Kidney tubule cell (primary cell): ENCODE data around the gene CDV3.

ENCODE experiments used
- DNase-seq: peaks from one replicate; pipeline ENCODE4 v3.0.0-alpha.2; 2018; ENCODE audit warnings: low spot score

Gene CDV3

DNA sequence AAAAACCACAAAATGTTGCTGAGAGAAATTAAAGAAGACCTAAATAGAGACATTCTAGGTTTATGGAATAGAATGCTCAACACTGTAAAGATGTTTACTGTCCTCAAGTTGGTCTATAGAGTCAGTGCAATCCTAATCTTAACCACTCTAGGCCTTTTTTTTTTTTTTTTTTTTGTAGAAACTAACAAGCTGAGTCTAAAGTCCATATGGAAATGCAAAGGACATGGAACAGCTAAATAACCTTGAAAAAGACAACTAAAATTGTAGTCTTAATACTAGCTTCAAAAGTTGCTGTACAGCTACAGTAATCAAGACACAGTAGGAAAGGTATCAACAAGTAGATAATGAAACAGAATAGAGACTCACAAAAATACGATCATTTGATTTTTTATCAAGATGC is 32.9 kb downstream of the CDV3 start:
- DNase-seq = no peak

DNA sequence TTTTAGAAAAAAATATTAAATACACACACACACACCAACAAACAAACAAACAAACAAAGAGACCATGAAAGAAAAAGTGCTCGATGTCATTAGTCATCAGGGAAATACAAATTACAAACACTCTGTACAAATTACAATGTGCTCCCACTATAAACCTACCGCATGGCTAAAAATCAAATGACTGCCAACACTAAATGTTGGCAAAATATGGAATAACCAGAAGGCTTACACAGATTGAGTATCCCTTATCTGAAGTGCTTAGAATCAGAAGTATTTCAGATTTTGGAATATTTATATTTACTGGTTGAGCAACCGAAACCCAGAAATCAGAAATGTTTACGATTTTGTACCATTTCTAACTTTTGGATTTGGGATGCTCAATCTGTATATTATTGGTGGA is 33.4 kb downstream of the CDV3 start:
- no peak for DNase-seq

DNA sequence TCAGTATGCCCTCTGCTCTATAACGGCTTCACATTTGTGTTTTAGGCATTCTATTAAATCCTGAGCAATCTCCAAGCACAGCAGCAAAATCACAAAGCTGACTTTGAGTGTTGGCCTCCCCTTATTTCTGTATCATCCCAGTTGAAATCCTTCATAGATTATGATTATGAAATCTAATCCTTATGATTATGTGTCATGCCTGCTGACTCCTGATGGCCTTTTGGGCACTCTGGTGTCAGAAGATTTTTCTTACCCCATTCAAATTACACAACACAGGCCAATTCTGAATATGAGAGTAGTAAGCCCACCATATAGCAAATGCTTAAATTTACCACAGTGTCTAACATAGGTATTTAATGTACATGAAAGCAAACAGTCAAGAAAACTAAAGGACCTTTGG is 34.3 kb downstream of the CDV3 start:
- no peak for DNase-seq

DNA sequence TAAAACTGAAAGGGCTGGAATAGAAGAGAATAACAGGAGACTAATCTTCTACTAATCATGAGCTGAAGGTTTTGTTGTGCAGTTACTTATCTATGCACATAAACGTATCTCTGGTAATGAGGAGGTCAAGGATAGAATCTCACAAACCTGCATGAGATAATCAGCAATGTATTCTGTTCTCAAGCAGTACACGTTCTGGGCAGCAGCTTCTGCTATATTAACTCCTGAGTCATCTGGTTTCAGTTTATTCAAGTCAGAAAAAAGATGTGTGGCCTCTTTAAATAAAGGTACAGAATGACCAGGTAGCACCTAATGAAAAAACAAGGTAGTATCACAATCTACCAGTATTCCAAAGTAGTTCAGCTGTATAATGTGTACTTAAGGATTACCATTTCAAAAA is 34.9 kb downstream of the CDV3 start:
- no peak for DNase-seq

DNA sequence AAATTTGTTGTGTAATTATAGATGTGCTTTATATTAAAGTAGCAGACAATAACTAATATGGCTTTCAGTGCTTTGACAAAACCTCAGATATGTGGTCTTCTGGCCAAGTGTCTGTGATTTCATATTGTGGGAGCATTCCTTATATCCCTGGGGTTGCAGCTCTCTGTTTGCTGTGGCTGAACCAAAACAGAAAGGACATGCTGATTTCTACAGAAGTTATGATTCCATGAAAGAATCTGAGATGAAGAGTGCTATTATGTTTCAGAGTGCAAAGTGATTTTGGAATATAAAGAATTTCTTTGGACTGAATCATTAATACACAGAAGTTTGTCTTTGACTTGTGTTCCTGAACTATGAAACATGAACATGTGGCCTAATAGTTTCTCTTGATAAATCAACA is 36.5 kb downstream of the CDV3 start:
- DNase-seq = no peak

DNA sequence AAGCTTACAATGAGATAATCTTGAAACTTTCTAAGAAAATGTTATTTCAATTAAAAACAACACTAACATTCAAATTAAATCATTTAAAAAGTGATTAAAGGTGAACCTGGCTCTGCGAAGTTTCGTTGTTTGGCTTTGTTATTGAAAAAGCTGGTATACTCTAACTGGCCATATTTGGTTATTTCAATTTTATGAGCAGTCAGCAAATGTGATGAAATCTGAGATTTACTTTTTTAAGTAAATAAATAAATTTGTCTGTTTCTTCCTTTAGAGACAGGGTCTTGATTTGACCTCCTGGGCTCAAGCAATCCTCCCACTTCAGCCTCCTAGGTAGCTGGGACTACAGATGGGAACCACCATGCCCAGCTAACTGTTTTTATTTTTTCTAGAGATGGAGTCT is 38.0 kb downstream of the CDV3 start:
- DNase-seq = no peak

DNA sequence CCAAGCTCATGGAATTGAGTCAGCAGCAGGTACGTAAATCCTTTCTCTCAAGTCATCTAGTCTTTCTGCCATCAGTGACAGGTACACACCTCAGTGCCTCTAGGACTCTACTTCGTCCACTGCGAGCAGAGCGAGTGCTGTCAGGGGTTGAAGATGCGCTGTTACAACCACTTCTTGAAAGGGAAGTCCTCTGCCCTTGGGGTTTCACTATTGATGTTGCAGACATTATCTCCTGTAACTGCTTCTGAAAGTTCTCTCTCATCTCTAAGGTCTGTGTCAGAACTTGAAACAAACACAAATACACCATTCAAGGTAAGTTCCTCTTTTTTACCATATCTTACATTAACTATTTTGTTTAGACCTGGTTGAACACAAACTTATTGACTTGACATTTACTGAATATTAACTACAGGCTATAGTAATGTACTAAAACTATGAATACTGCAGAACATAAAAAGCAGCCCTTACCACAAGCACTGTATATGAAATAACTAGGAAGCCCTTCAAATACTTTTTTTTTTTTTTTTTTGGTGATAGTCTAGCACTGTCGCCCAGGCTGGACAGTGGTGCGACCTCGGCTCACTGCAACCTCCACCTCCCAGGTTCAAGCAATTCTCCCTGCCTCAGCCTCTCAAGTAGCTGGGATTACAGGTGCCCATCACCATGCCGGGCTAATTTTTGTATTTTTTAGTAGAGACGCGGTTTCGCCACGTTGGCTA is 46.7 kb downstream of the CDV3 start:
- no peak for DNase-seq

DNA sequence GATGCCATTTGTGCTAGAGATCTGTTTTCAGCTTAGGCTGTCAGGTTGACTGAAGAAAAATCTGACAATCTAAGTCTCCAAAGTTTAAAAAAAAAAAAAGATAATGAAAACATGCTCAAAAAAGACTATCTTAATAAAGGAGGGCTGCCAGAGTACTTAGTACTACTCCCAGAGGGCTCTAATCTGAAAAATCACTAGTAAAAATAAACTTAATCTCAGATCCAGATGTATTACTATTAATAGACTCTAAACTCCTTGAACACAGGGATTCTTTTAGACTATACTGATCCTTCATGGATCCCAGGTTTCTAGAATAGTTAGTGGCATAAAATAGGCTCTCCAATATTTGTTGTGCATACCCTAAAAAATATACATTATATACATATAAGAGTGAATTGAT is 54.3 kb downstream of the CDV3 start:
- no peak for DNase-seq

DNA sequence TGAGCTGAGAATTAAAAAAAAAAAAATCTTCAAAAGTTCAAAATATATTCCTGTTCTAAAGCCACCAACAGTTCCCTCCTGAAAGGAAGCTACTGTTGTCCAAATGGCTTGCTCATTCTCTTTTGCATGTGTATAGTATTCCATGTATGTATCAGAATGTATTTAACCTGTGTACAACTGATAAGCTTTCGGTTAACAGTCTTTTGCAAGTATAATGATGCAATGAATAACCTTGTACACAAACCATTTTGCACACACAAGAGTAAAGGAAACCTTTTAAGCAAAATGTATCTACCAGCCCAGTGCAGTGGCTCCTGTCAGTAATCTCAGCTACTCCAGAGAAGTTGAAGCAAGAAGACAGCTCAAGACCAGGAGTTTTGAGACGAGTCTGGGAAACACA is 55.7 kb downstream of the CDV3 start:
- DNase-seq = no peak

DNA sequence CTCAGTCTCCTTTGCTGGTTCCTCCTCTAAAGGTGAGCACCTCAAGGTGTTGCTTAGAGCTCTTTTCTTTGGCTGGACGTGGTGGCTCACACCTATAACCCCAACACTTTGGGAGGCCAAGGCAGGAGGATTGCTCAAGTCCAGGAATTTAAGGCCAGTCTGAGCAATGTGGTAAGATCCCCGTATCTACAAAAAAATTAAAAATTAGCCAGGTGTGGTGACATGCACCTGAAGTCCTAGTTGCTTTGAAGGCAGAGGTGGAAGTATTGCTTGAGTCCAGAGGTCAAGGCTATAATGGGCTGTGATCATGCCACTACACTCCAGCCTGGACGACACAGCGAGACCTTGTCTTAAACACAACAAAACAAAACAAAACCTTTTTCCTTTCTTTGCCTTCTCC is 60.0 kb downstream of the CDV3 start:
- DNase-seq = no peak
